AG08396 (cell line): Measurements from ENCODE around the gene MS4A18.

Experiments used
- DNase-seq: peaks from one replicate; pipeline ENCODE4 v3.0.0; 2012; ENCODE audit warnings: low spot score, mixed read lengths

Gene MS4A18

DNA sequence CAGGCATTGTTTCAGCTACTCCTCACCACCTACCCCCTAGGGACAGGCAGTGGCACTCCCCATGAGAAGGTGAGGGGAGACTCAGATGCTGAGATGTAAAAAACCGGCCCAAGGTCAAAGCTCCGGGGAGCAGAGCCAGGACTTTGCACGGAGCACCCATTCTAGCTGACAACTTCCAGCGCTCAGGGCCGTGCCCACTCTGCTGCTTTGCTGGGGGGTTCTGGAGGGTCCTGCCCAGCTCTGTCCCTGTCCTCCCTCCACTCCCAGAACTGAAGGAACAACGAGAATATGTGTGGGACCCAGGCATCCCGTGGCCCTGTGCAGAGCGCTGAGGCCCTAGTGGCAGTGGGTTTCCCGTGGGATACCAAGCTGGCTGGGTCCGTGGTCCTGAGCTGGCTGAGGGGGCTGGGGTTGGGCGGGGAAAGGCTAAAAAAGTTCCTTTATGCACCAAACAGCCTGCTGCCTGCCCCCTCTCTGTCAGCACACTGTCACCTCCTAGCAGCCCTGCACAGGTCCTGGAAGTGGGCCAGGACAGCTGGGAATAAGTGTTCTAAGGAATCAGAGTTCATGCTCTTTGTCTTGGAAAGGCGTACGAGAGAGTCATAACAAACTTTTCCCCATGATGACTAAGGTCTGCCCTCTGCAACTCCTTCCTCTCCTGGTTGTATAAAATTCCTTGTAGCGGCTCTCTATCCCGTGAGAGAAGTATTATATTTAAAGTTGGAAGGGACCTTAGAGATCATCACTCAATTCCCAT lies 62.5 kb downstream of the MS4A18 start:
- DNase-seq = peak; percentile 63

- DNase-seq = no peak
Observed at GRCh38 chr11:60788401-60789125, 64.0 kb downstream of the MS4A18 start.

- DNase-seq = no peak
Observed at GRCh38 chr11:60790726-60791125, 66.2 kb downstream of the MS4A18 start.

GRCh38 chr11:60791153-60791933 lies 66.8 kb downstream of the MS4A18 start:
- DNase-seq = no peak

- no peak for DNase-seq
Observed at GRCh38 chr11:60792521-60792920, 68.0 kb downstream of the MS4A18 start.
